ENCODE data around the gene PGM5.

Gene PGM5

DNA sequence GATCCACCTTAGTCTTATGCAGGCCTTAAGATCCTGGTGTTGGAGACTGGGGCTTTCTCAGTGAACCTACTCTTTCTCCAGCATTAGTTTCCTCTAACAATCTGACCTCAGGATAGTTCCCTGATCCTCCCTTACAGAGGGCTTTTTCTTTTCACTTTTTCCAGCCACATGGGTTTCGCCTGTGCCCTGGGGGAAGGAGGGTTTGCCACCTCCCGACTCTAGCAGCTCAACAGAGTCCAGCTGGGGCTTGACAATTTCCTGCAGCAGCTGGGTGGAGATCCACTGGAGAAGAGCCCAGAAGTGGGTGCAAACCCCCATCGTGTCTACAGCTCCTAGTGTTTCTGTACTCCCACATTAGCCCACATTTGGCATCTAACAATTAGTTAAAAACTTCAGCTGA lies 191.8 kb downstream of the PGM5 start:
- H3K4me3 ChIP-seq (ENCODE audit: low read length), result no peak overlapping the region
- no peaks in the 10 kb centered on the region for H3K27me3 ChIP-seq (replicated peaks; ENCODE audit: insufficient read depth, low read length)
- TF ChIP-seq EZH2phosphoT487 (IDR thresholded peaks at IDR 0.05; ENCODE audit: low read length) (no peak), EZH2 (optimal IDR thresholded peaks at IDR 0.05; ENCODE audit: low read depth, low read length) (no peak)
- TF ChIP-seq, protein P1, sequence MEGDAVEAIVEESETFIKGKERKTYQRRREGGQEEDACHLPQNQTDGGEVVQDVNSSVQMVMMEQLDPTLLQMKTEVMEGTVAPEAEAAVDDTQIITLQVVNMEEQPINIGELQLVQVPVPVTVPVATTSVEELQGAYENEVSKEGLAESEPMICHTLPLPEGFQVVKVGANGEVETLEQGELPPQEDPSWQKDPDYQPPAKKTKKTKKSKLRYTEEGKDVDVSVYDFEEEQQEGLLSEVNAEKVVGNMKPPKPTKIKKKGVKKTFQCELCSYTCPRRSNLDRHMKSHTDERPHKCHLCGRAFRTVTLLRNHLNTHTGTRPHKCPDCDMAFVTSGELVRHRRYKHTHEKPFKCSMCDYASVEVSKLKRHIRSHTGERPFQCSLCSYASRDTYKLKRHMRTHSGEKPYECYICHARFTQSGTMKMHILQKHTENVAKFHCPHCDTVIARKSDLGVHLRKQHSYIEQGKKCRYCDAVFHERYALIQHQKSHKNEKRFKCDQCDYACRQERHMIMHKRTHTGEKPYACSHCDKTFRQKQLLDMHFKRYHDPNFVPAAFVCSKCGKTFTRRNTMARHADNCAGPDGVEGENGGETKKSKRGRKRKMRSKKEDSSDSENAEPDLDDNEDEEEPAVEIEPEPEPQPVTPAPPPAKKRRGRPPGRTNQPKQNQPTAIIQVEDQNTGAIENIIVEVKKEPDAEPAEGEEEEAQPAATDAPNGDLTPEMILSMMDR (IDR thresholded peaks at IDR 0.05; ENCODE audit: low read length), result no peak
- H3F3A ChIP-seq (ENCODE audit: insufficient read depth, low read length), result peaks cover 17% of the 10 kb centered on the region
- no peak overlapping the region for H2AFZ ChIP-seq (ENCODE audit: low read length)
- no peaks in the 10 kb centered on the region for H3K36me3 ChIP-seq (replicated peaks; ENCODE audit: insufficient read depth, low read length)
- no peak overlapping the region for H3K9ac ChIP-seq (ENCODE audit: low read length)
- H3K27ac ChIP-seq (ENCODE audit: low read length), result no peak overlapping the region
- no peak overlapping the region for H3K4me2 ChIP-seq (ENCODE audit: low read depth, low read length)
- no peaks in the 10 kb centered on the region for H3K79me2 ChIP-seq (ENCODE audit: low read length)
- H3K9me2 ChIP-seq (replicated peaks; ENCODE audit: insufficient read depth, low read length), result no peaks in the 10 kb centered on the region
- H4K20me1 ChIP-seq (ENCODE audit: insufficient read depth, low read length), result no peaks in the 10 kb centered on the region
- H3K9me3 ChIP-seq (replicated peaks; ENCODE audit: insufficient read depth, low read length), result no peaks in the 10 kb centered on the region
- DNase-seq, result no peak
- peaks cover 28% of the 10 kb centered on the region for H3K4me1 ChIP-seq (ENCODE audit: low read length)

GRCh38 chr9:68551191-68551590 lies 194.8 kb downstream of the PGM5 start:
- no peaks in the 10 kb centered on the region for H4K20me1 ChIP-seq (ENCODE audit: insufficient read depth, low read length)
- no peaks in the 10 kb centered on the region for H3K79me2 ChIP-seq (ENCODE audit: low read length)
- no peak overlapping the region for H2AFZ ChIP-seq (ENCODE audit: low read length)
- H3K27ac ChIP-seq (ENCODE audit: low read length), result no peak overlapping the region
- no peak for DNase-seq
- no peak overlapping the region for H3K4me2 ChIP-seq (ENCODE audit: low read depth, low read length)
- peaks cover 11% of the 10 kb centered on the region for H3F3A ChIP-seq (ENCODE audit: insufficient read depth, low read length)
- no peak overlapping the region for H3K4me3 ChIP-seq (ENCODE audit: low read length)
- H3K9me2 ChIP-seq (replicated peaks; ENCODE audit: insufficient read depth, low read length), result no peaks in the 10 kb centered on the region
- H3K9me3 ChIP-seq (replicated peaks; ENCODE audit: insufficient read depth, low read length), result no peaks in the 10 kb centered on the region
- no peaks in the 10 kb centered on the region for H3K36me3 ChIP-seq (replicated peaks; ENCODE audit: insufficient read depth, low read length)
- TF ChIP-seq, protein P1 (IDR thresholded peaks at IDR 0.05; ENCODE audit: low read length), result no peak
- TF ChIP-seq EZH2 (optimal IDR thresholded peaks at IDR 0.05; ENCODE audit: low read depth, low read length), result no peak
- no peak for TF ChIP-seq EZH2phosphoT487 (IDR thresholded peaks at IDR 0.05; ENCODE audit: low read length)
- H3K9ac ChIP-seq (ENCODE audit: low read length), result no peak overlapping the region
- no peaks in the 10 kb centered on the region for H3K27me3 ChIP-seq (replicated peaks; ENCODE audit: insufficient read depth, low read length)
- peaks cover 15% of the 10 kb centered on the region for H3K4me1 ChIP-seq (ENCODE audit: low read length)

- Histone ChIP-seq H3K79me2 (ENCODE audit: low read length) (no peaks in the 10 kb centered on the region), H3K4me2 (ENCODE audit: low read depth, low read length) (no peak overlapping the region), H3K27me3 (replicated peaks; ENCODE audit: insufficient read depth, low read length) (no peaks in the 10 kb centered on the region), H3F3A (ENCODE audit: insufficient read depth, low read length) (no peaks in the 10 kb centered on the region), H3K36me3 (replicated peaks; ENCODE audit: insufficient read depth, low read length) (no peaks in the 10 kb centered on the region), H4K20me1 (ENCODE audit: insufficient read depth, low read length) (no peaks in the 10 kb centered on the region), H3K27ac (ENCODE audit: low read length) (no peak overlapping the region), H3K4me3 (ENCODE audit: low read length) (no peak overlapping the region), H3K4me1 (ENCODE audit: low read length) (no peaks in the 10 kb centered on the region), H3K9me2 (replicated peaks; ENCODE audit: insufficient read depth, low read length) (no peaks in the 10 kb centered on the region), H3K9me3 (replicated peaks; ENCODE audit: insufficient read depth, low read length) (no peaks in the 10 kb centered on the region), H3K9ac (ENCODE audit: low read length) (no peak overlapping the region), H2AFZ (ENCODE audit: low read length) (no peak overlapping the region)
- peak; percentile 7 for DNase-seq
- TF ChIP-seq EZH2phosphoT487 (IDR thresholded peaks at IDR 0.05; ENCODE audit: low read length), result no peak
Measured at GRCh38 chr9:68552700-68553476, 196.5 kb downstream of the PGM5 start.

Measured in MM.1S (cell line).